ENCODE results near the gene ING3.

GRCh38 chr7:120966961-120967360 is 16.4 kb downstream of the ING3 start:
- TF ChIP-seq CTCF (IDR thresholded peaks at IDR 0.05) = no peak
- TF ChIP-seq USF2 (CRISPR knock-in tag; IDR thresholded peaks at IDR 0.05) = no peak
- no peak for TF ChIP-seq CBFB (CRISPR knock-in tag; IDR thresholded peaks at IDR 0.05; ENCODE audit: low read depth)
